GM10266 (cell line): ENCODE results near the gene SLC25A43.

ENCODE experiments used
- DNase-seq: peaks from one replicate; pipeline ENCODE4 v3.0.0; 2012; ENCODE audit errors: extremely low spot score
- CTCF ChIP-seq: IDR thresholded peaks from 2 replicates; pipeline ENCODE4 v1.5.1; 2012; ENCODE audit warnings: mild to moderate bottlenecking, low read depth; ENCODE audit not compliant: control insufficient read depth, insufficient read depth; ENCODE audit errors: missing control alignments

The SLC25A43 gene

GRCh38 chrX:119467842-119468550 is 68.9 kb downstream of the SLC25A43 start, which contains the start of gene SLC25A5:
Gene SLC25A5, plus strand, starts transcription at chrX:119468444. Its CDS starts 72 bp downstream, at chrX:119468516.
- peak; percentile 88 for DNase-seq
- no peak for TF ChIP-seq CTCF

GRCh38 chrX:119468551-119469312 is 69.6 kb downstream of the SLC25A43 start:
- peak; percentile 82 for TF ChIP-seq CTCF
- DNase-seq, result peak; percentile 80

GRCh38 chrX:119469313-119469635 is 70.1 kb downstream of the SLC25A43 start:
- no peak for DNase-seq
- no peak for TF ChIP-seq CTCF

GRCh38 chrX:119474615-119475388 is 75.7 kb downstream of the SLC25A43 start:
- no peak for DNase-seq
- TF ChIP-seq CTCF, result no peak

- TF ChIP-seq CTCF, result no peak
- no peak for DNase-seq
Observed at GRCh38 chrX:119475389-119476101, 76.4 kb downstream of the SLC25A43 start.

GRCh38 chrX:119477812-119478232 is 78.7 kb downstream of the SLC25A43 start:
- DNase-seq, result no peak
- no peak for TF ChIP-seq CTCF
